ENCODE results near the gene SLC16A12. TPM values are rescaled to one million over a fixed set of nuclear protein-coding genes. Genes with fewer than 3 reads are reported as not detected.

Gene SLC16A12
- not detected in 2 replicates for polyA plus RNA-seq

GRCh38 chr10:89535171-89536012, at the start of gene SLC16A12:
Gene SLC16A12 (minus strand): TSS chr10:89535594. CDS start chr10:89462578, 73,016 bp downstream.

GRCh38 chr10:89414146-89414878, 121.1 kb downstream of the SLC16A12 start, which contains the start of gene IFIT5:
Gene IFIT5 (plus strand): TSS chr10:89414568. CDS start chr10:89414799, 231 bp downstream.

GRCh38 chr10:89391907-89392756, 143.3 kb downstream of the SLC16A12 start, which contains the start of gene IFIT1:
Gene IFIT1 (plus strand): TSS chr10:89392623. CDS start chr10:89392713, 90 bp downstream.

Other genes starting within 250 kb of the SLC16A12 start
- gene IFIT2, start 233.5 kb downstream of the SLC16A12 start, polyA plus RNA-seq = 1.8 and 2.9 TPM in 2 replicates
- gene IFIT3, start 207.6 kb downstream of the SLC16A12 start, polyA plus RNA-seq = 10.5 and 16.0 TPM in 2 replicates
- gene IFIT1B, start 157.5 kb downstream of the SLC16A12 start, polyA plus RNA-seq = not detected in 2 replicates
- 4.3 and 20.3 TPM in 2 replicates for gene IFIT1, start 143.0 kb downstream of the SLC16A12 start, polyA plus RNA-seq
- gene IFIT5, start 121.0 kb downstream of the SLC16A12 start, polyA plus RNA-seq = 5.9 and 11.0 TPM in 2 replicates
- 2.2 and 7.9 TPM in 2 replicates for gene PANK1, start 109.6 kb upstream of the SLC16A12 start, polyA plus RNA-seq
- gene KIF20B, start 166.0 kb upstream of the SLC16A12 start, polyA plus RNA-seq = 2.4 and 3.4 TPM in 2 replicates